SKM-1 (cell line): ENCODE results near the gene TECPR1.

Source experiments
- DNase-seq: peaks from one replicate; lab custom pipeline; 2025; ENCODE audit not compliant: unreplicated experiment; lab: John Stamatoyannopoulos, UW

TECPR1 gene

GRCh38 chr7:98213888-98214810 is 37.9 kb downstream of the TECPR1 start:
- no peak for DNase-seq

GRCh38 chr7:98213296-98213887 is 38.6 kb downstream of the TECPR1 start:
- no peak for DNase-seq

GRCh38 chr7:98212532-98213041 is 39.4 kb downstream of the TECPR1 start:
- DNase-seq, result no peak

GRCh38 chr7:98211676-98212531 is 40.1 kb downstream of the TECPR1 start:
- no peak for DNase-seq

GRCh38 chr7:98211221-98211675 is 40.8 kb downstream of the TECPR1 start, which contains the start of gene BHLHA15:
TSS of gene BHLHA15 (plus strand) at chr7:98211439. CDS start at chr7:98212310, 871 bp downstream.
- DNase-seq, result no peak

GRCh38 chr7:98210513-98211220 is 41.4 kb downstream of the TECPR1 start:
- DNase-seq, result no peak

GRCh38 chr7:98209166-98209920 is 42.7 kb downstream of the TECPR1 start:
- no peak for DNase-seq

- no peak for DNase-seq
These were observed 45.3 kb downstream of the TECPR1 start for GRCh38 chr7:98206451-98207330.

GRCh38 chr7:98205162-98205845 is 46.7 kb downstream of the TECPR1 start:
- no peak for DNase-seq

- no peak for DNase-seq
These were observed 47.4 kb downstream of the TECPR1 start for GRCh38 chr7:98204670-98205069.

- DNase-seq, result no peak
These were observed 47.9 kb downstream of the TECPR1 start for GRCh38 chr7:98203964-98204605.

GRCh38 chr7:98203261-98203963 is 48.6 kb downstream of the TECPR1 start:
- DNase-seq, result no peak

GRCh38 chr7:98202367-98203195 is 49.5 kb downstream of the TECPR1 start:
- DNase-seq, result peak; percentile 84

GRCh38 chr7:98200364-98200763 is 51.7 kb downstream of the TECPR1 start:
- no peak for DNase-seq

GRCh38 chr7:98199131-98199530 is 52.9 kb downstream of the TECPR1 start:
- no peak for DNase-seq
